Smooth muscle cell (in vitro differentiated cells): ENCODE measurements around the gene STYXL2. TPM values are rescaled to one million over a fixed set of nuclear protein-coding genes. Genes with fewer than 3 reads are reported as not detected.
A peak's percentile ranks its signal among the peaks of the same experiment; 100 is the strongest.

Experiments used
- DNase-seq: peaks from one replicate; lab custom pipeline; 2025; ENCODE audit not compliant: unreplicated experiment; lab: John Stamatoyannopoulos, UW
- H2AFZ ChIP-seq: fragments of 200-600 bp; sonication (generic); 2 replicates; pipeline ENCODE4 v1.6.0; 2016; ENCODE audit warnings: antibody characterized with exemption, low read depth, mild to moderate bottlenecking
- H3F3A ChIP-seq: fragments of 200-600 bp; sonication (generic); 2 replicates; pipeline ENCODE4 v1.6.0; 2017; ENCODE audit warnings: antibody characterized with exemption, low read depth
- H3K27ac ChIP-seq: fragments of 200-600 bp; sonication (generic); 2 replicates; pipeline ENCODE4 v1.5.1; 2016; ENCODE audit warnings: low read depth, mild to moderate bottlenecking
- H3K27me3 ChIP-seq: fragments of 200-600 bp; sonication (generic); 2 replicates; pipeline ENCODE4 v1.6.1; 2016; ENCODE audit warnings: low read depth, mild to moderate bottlenecking
- H3K36me3 ChIP-seq: fragments of 200-600 bp; sonication (generic); 2 replicates; pipeline ENCODE4 v1.5.1; 2016; ENCODE audit warnings: low read depth
- H3K4me1 ChIP-seq: fragments of 200-600 bp; sonication (generic); 2 replicates; pipeline ENCODE4 v1.5.1; 2016; ENCODE audit warnings: low read depth
- H3K4me2 ChIP-seq: fragments of 200-600 bp; sonication (generic); 2 replicates; pipeline ENCODE4 v1.6.0; 2016; ENCODE audit warnings: mild to moderate bottlenecking
- H3K4me3 ChIP-seq: fragments of 200-600 bp; sonication (generic); 2 replicates; pipeline ENCODE4 v1.5.1; 2016; ENCODE audit warnings: mild to moderate bottlenecking
- H3K79me2 ChIP-seq: fragments of 200-600 bp; sonication (generic); 2 replicates; pipeline ENCODE4 v1.6.0; 2016; ENCODE audit warnings: low read depth, mild to moderate bottlenecking
- H3K9ac ChIP-seq: fragments of 200-600 bp; sonication (generic); 2 replicates; pipeline ENCODE4 v1.6.0; 2016; ENCODE audit warnings: low read depth
- H3K9me3 ChIP-seq: fragments of 200-600 bp; sonication (generic); replicated peaks from 2 replicates; pipeline ENCODE4 v1.5.1; 2016; ENCODE audit warnings: low read depth
- H4K20me1 ChIP-seq: fragments of 200-600 bp; sonication (generic); 2 replicates; pipeline ENCODE4 v1.6.0; 2016; ENCODE audit warnings: low read depth
- CTCF ChIP-seq: fragments of 200-600 bp; sonication (generic); IDR thresholded peaks from 2 replicates; pipeline ENCODE4 v1.5.1; 2017; ENCODE audit warnings: borderline replicate concordance, mild to moderate bottlenecking, antibody characterized with exemption; ENCODE audit not compliant: insufficient read depth, poor library complexity, severe bottlenecking
- WGBS: methylation state at CpG from one replicate; pipeline ENCODE4 v1.1.7; 2016; ENCODE audit warnings: low lambda C conversion rate; 5-methylcytosine and 5-hydroxymethylcytosine counted together
- polyA plus RNA-seq: library from polyadenylated mRNA; unstranded; fragments of >200 nt; fragmentation: Nextera tagmentation; extraction: Ambion mirVana; gene quantifications from 2 replicates; pipeline ENCODE4 v1.2.1, GENCODE V29; 2016
- total RNA-seq: library from RNA; depleted of rRNA; stranded (reverse); fragments of >200 nt; gene quantifications from 2 replicates; pipeline ENCODE4 v1.2.3, GENCODE V29; 2014

STYXL2 gene
- total and polyA plus RNA-seq, 2 experiments from 2014 or later, result 0.13 to 0.74 TPM

GRCh38 chr1:167135281-167135840, 41.5 kb downstream of the STYXL2 start:
- Histone ChIP-seq H3K9me3 (no peaks in the 10 kb centered on the region), H4K20me1 (no peaks in the 10 kb centered on the region), H3K27me3 (no peaks in the 10 kb centered on the region), H3K4me2 (peak overlapping the region; percentile 40), H3K4me3 (no peak overlapping the region), H3K36me3 (no peaks in the 10 kb centered on the region), H3F3A (peaks cover 17% of the 10 kb centered on the region), H2AFZ (peak overlapping the region; percentile 58), H3K79me2 (no peaks in the 10 kb centered on the region), H3K9ac (peak overlapping the region; percentile 16), H3K27ac (peak overlapping the region; percentile 81), H3K4me1 (peaks cover 41% of the 10 kb centered on the region)
- WGBS, result 75% methylated on average over 4 of the region's 4 CpGs
- no peak for DNase-seq
- TF ChIP-seq CTCF, result no peak

- Histone ChIP-seq H3K79me2 (no peaks in the 10 kb centered on the region), H2AFZ (peak overlapping the region; percentile 0), H3K36me3 (no peaks in the 10 kb centered on the region), H3K9me3 (no peaks in the 10 kb centered on the region), H3K27ac (peak overlapping the region; percentile 81), H3K4me3 (no peak overlapping the region), H3F3A (peaks cover 17% of the 10 kb centered on the region), H3K9ac (peak overlapping the region; percentile 16), H3K27me3 (no peaks in the 10 kb centered on the region), H3K4me1 (peaks cover 41% of the 10 kb centered on the region), H3K4me2 (peak overlapping the region; percentile 40), H4K20me1 (no peaks in the 10 kb centered on the region)
- no peak for TF ChIP-seq CTCF
- WGBS, result 0% methylated on average over 2 of the region's 2 CpGs
- no peak for DNase-seq
Observed at GRCh38 chr1:167136191-167136614, 42.3 kb downstream of the STYXL2 start.

- Histone ChIP-seq H3K4me2 (peak overlapping the region; percentile 40), H3F3A (peaks cover 17% of the 10 kb centered on the region), H3K9ac (peak overlapping the region; percentile 66), H4K20me1 (no peaks in the 10 kb centered on the region), H3K79me2 (no peaks in the 10 kb centered on the region), H2AFZ (peak overlapping the region; percentile 93), H3K4me1 (peaks cover 41% of the 10 kb centered on the region), H3K27me3 (no peaks in the 10 kb centered on the region), H3K27ac (peak overlapping the region; percentile 81), H3K4me3 (no peak overlapping the region), H3K9me3 (no peaks in the 10 kb centered on the region), H3K36me3 (no peaks in the 10 kb centered on the region)
- DNase-seq, result no peak
- WGBS, result 71% methylated on average over 2 of the region's 2 CpGs
- no peak for TF ChIP-seq CTCF
Observed at GRCh38 chr1:167136806-167137205, 42.9 kb downstream of the STYXL2 start.

- Histone ChIP-seq H2AFZ (peak overlapping the region; percentile 93), H3K4me1 (peaks cover 41% of the 10 kb centered on the region), H3K9me3 (no peaks in the 10 kb centered on the region), H3K9ac (peak overlapping the region; percentile 66), H3F3A (peaks cover 17% of the 10 kb centered on the region), H3K4me3 (no peak overlapping the region), H3K4me2 (peak overlapping the region; percentile 40), H3K79me2 (no peaks in the 10 kb centered on the region), H4K20me1 (no peaks in the 10 kb centered on the region), H3K36me3 (no peaks in the 10 kb centered on the region), H3K27me3 (no peaks in the 10 kb centered on the region), H3K27ac (peak overlapping the region; percentile 81)
- DNase-seq, result no peak
- 15% methylated on average over 6 of the region's 6 CpGs for WGBS
- no peak for TF ChIP-seq CTCF
Observed at GRCh38 chr1:167137332-167137781, 43.5 kb downstream of the STYXL2 start.
